IMR-90 (cell line): ENCODE data around the gene KBTBD4. TPM values are rescaled to one million over a fixed set of nuclear protein-coding genes. Genes with fewer than 3 reads are reported as not detected.

ENCODE experiments used
- ATAC-seq: fragments of 200-7000 bp; cut with Tn5 transposase; 2 replicates; pipeline ENCODE4 v1.9.1; 2020; ENCODE audit warnings: low read depth, mild to moderate bottlenecking, moderate library complexity
- BruUV-seq: library from RNA; stranded (reverse); fragments of 400-500 nt; replicated peaks from 2 replicates; lab custom pipeline; 2021; lab: Mats Ljungman, UMichigan
- CTCF ChIA-PET: fragments of 300-600 bp; formaldehyde crosslinking; extraction: SDS; loops from one replicate; lab custom pipeline; 2021; ENCODE audit warnings: antibody characterized with exemption; lab: Yijun Ruan, JAX
- POLR2A ChIA-PET: fragments of 300-600 bp; sonication (Branson Sonifier 250); formaldehyde crosslinking; loops from one replicate; lab custom pipeline; 2022; ENCODE audit warnings: antibody characterized with exemption; ENCODE audit not compliant: unreplicated experiment; lab: Charles Lee
- DNase-seq: peaks from one replicate; pipeline ENCODE4 v3.0.0; 2013
- H2AFZ ChIP-seq: replicated peaks from 2 replicates; pipeline ENCODE3; 2013; ENCODE audit warnings: low read length, mild to moderate bottlenecking; ENCODE audit not compliant: poor library complexity
- H2AK5ac ChIP-seq: 2 replicates; pipeline ENCODE4 v1.6.1; 2013; ENCODE audit warnings: low read depth, low read length, inconsistent platforms
- H2AK9ac ChIP-seq: replicated peaks from 2 replicates; pipeline ENCODE3; 2013; ENCODE audit warnings: mild to moderate bottlenecking, low read depth, low read length, moderate library complexity; ENCODE audit not compliant: poor library complexity
- H2BK120ac ChIP-seq: 2 replicates; pipeline ENCODE4 v1.6.1; 2013; ENCODE audit warnings: low read depth, low read length, inconsistent platforms
- H2BK15ac ChIP-seq: 3 replicates; pipeline ENCODE4 v1.6.1; 2013; ENCODE audit warnings: low read depth, low read length, inconsistent platforms
- H2BK20ac ChIP-seq: 2 replicates; pipeline ENCODE4 v1.6.1; 2013; ENCODE audit warnings: low read depth, mild to moderate bottlenecking, inconsistent platforms, low read length, moderate library complexity
- H2BK5ac ChIP-seq: 2 replicates; pipeline ENCODE4 v1.6.1; 2013; ENCODE audit warnings: mild to moderate bottlenecking, low read depth, low read length, inconsistent platforms; ENCODE audit not compliant: poor library complexity, severe bottlenecking
- H3K14ac ChIP-seq: replicated peaks from 2 replicates; pipeline ENCODE4 v1.6.1; 2013; ENCODE audit warnings: low read depth, low read length, inconsistent platforms
- H3K18ac ChIP-seq: 2 replicates; pipeline ENCODE4 v1.6.1; 2013; ENCODE audit warnings: low read depth, low read length, control low read depth
- H3K23ac ChIP-seq: 2 replicates; pipeline ENCODE4 v1.6.1; 2013; ENCODE audit warnings: low read depth, low read length, inconsistent platforms
- H3K27ac ChIP-seq: 2 replicates; pipeline ENCODE4 v1.5.1; 2013; ENCODE audit warnings: mild to moderate bottlenecking, control low read depth, low read length; ENCODE audit not compliant: insufficient read depth
- H3K27me3 ChIP-seq: 2 replicates; pipeline ENCODE4 v1.6.1; 2013; ENCODE audit warnings: low read length; ENCODE audit not compliant: control insufficient read depth, insufficient read depth
- H3K36me3 ChIP-seq: 2 replicates; pipeline ENCODE4 v1.6.1; 2013; ENCODE audit warnings: low read length, mixed read lengths; ENCODE audit not compliant: control insufficient read depth, insufficient read depth
- H3K4ac ChIP-seq: 2 replicates; pipeline ENCODE4 v1.6.1; 2013; ENCODE audit warnings: low read depth, low read length, inconsistent platforms
- H3K4me1 ChIP-seq: 2 replicates; pipeline ENCODE4 v1.6.1; 2013; ENCODE audit warnings: low read length, mixed read lengths; ENCODE audit not compliant: control insufficient read depth, insufficient read depth
- H3K4me2 ChIP-seq: 2 replicates; pipeline ENCODE4 v1.6.1; 2013; ENCODE audit warnings: low read depth, mild to moderate bottlenecking, control low read depth, low read length, moderate library complexity
- H3K4me3 ChIP-seq: 2 replicates; pipeline ENCODE4 v1.5.1; 2013; ENCODE audit warnings: low read depth, mild to moderate bottlenecking, control low read depth, low read length, moderate library complexity; ENCODE audit not compliant: insufficient read depth
- H3K56ac ChIP-seq: 2 replicates; pipeline ENCODE4 v1.6.1; 2013; ENCODE audit warnings: low read length, inconsistent platforms; ENCODE audit not compliant: insufficient read depth; ENCODE audit errors: extremely low read depth
- H3K79me1 ChIP-seq, 2 experiments: 2 replicates each; pipeline ENCODE4 v1.6.1; 2013; ENCODE audit warnings: low read length in 2 of 2, inconsistent platforms in 1 of 2, low read depth in 1 of 2
- H3K9ac ChIP-seq: 2 replicates; pipeline ENCODE4 v1.6.1; 2013; ENCODE audit warnings: low read depth, low read length, control low read depth
- H3K9me1 ChIP-seq: 2 replicates; pipeline ENCODE4 v1.6.1; 2013; ENCODE audit warnings: low read length, inconsistent platforms; ENCODE audit not compliant: insufficient read depth
- H3K9me3 ChIP-seq: 2 replicates; pipeline ENCODE4 v1.6.1; 2013; ENCODE audit warnings: low read length; ENCODE audit not compliant: control insufficient read depth, insufficient read depth
- H4K20me1 ChIP-seq: 2 replicates; pipeline ENCODE4 v1.6.1; 2013; ENCODE audit warnings: low read length, inconsistent platforms; ENCODE audit not compliant: insufficient read depth
- H4K5ac ChIP-seq: 2 replicates; pipeline ENCODE4 v1.6.1; 2013; ENCODE audit warnings: mild to moderate bottlenecking, low read depth, low read length, control low read depth
- H4K8ac ChIP-seq, 2 experiments: 2 replicates each; pipeline ENCODE4 v1.6.1; 2013; ENCODE audit warnings: low read depth in 2 of 2, low read length in 2 of 2, control low read depth in 1 of 2, inconsistent platforms in 1 of 2
- H4K91ac ChIP-seq: 2 replicates; pipeline ENCODE4 v1.6.1; 2013; ENCODE audit warnings: low read depth, low read length, inconsistent platforms; ENCODE audit not compliant: insufficient read depth
- MAFK ChIP-seq: IDR thresholded peaks from 2 replicates; pipeline ENCODE4 v1.6.1; 2012; ENCODE audit warnings: low read depth, low read length, improper control_type of control experiment
- MXI1 ChIP-seq: IDR thresholded peaks from 2 replicates; pipeline ENCODE4 v1.6.1; 2012; ENCODE audit warnings: low read depth, mild to moderate bottlenecking, low read length, moderate library complexity, borderline replicate concordance
- NFE2L2 ChIP-seq: fragments of 150-350 bp; IDR thresholded peaks from 2 replicates; pipeline ENCODE4 v1.6.1; 2016; ENCODE audit warnings: low read depth, mild to moderate bottlenecking, low read length
- POLR2A ChIP-seq: IDR thresholded peaks from 2 replicates; pipeline ENCODE4 v1.6.1; 2012; ENCODE audit warnings: mild to moderate bottlenecking, low read depth, low read length
- RAD21 ChIP-seq: IDR thresholded peaks from 2 replicates; pipeline ENCODE4 v1.6.1; 2012; ENCODE audit warnings: low read length, improper control_type of control experiment
- RCOR1 ChIP-seq: IDR thresholded peaks from 2 replicates; pipeline ENCODE4 v1.6.1; 2012; ENCODE audit warnings: mild to moderate bottlenecking, low read length, improper control_type of control experiment; ENCODE audit not compliant: insufficient replicate concordance
- SMC3 ChIP-seq: fragments of 150-350 bp; IDR thresholded peaks from 2 replicates; pipeline ENCODE4 v1.6.1; 2016; ENCODE audit warnings: low read depth, mild to moderate bottlenecking, antibody characterized with exemption, low read length, moderate library complexity
- WGBS, 2 experiments: methylation state at CpG; one replicate each; pipeline versions ENCODE4 v1.1.5 to v1.1.7; 2013; ENCODE audit warnings: missing lambda C conversion rate in 2 of 2; ENCODE audit not compliant: insufficient read length in 1 of 2; ENCODE audit errors: extremely low coverage in 2 of 2; 5-methylcytosine and 5-hydroxymethylcytosine counted together
- dilution Hi-C: fragments of 300-500 bp; cut with HindIII; formaldehyde crosslinking; loops from one replicate; pipeline ENCODE4 v1.14.3; 2018; ENCODE audit warnings: low sequenced_read_pairs; ENCODE audit not compliant: unreplicated experiment
- in situ Hi-C: fragments of 300-500 bp; cut with MboI; formaldehyde crosslinking; loops from 3 replicates; pipeline ENCODE4 v1.14.3; 2019; ENCODE audit warnings: low sequenced_read_pairs, inconsistent platforms, mixed read lengths
- intact Hi-C: fragments of 100-400 bp; cut with micrococcal nuclease; formaldehyde crosslinking; loops from 2 replicates; pipeline ENCODE4 v1.10.0; 2022
- polyA plus RNA-seq, 3 experiments: library from polyadenylated mRNA; depleted of rRNA; stranded (reverse); fragments of >200 nt; gene quantifications; 2 replicates each; pipeline ENCODE4 v1.2.3, GENCODE V29; 2012; ENCODE audit warnings: low replicate concordance in 1 of 3
- total RNA-seq: library from RNA; depleted of rRNA; stranded (reverse); fragments of >200 nt; gene quantifications from 2 replicates; pipeline ENCODE4 v1.2.3, GENCODE V29; 2012
- TF ChIP-seq, protein P1 (sequence below): fragments of 150-350 bp; IDR thresholded peaks from 2 replicates; pipeline ENCODE4 v1.6.1; 2016; ENCODE audit warnings: low read depth, mild to moderate bottlenecking, low read length, moderate library complexity, borderline replicate concordance

KBTBD4 gene
- total and polyA plus RNA-seq, 2 of the 4 experiments (the other 2 are of a cell fraction), result 14.9 to 41.6 TPM

DNA sequence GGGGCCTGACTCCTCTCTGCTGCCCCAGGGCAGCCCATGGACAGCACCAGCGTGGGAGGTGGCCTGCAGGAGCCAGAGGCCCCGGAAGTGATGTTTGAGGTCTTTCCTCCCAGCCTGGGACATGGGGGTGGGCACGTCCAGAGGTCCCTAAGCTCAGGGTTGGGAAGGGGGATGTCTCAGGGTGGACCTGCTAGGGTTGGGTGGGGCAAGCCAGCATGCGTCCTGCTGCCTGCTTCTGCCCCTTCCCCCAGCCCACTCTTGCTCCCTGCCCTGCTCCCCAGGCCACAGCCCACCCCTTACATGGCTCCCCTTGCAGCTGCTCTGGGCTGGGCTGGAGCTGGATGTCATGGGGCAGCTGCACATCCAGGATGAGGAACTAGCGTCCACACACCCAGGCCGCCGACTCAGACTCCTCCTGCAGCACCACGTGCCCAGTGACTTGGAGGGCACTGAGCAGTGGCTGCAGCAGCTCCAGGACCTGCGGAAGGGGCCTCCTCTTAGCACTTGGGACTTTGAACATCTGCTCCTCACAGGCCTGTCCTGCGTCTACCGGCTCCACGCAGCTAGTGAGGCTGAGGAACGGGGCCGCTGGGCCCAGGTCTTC is 9.1 kb upstream of the KBTBD4 start:
- H4K8ac ChIP-seq, result no peak overlapping the region
- H3K4me3 ChIP-seq, result no peak overlapping the region
- no peaks in the 10 kb centered on the region for H3K4me1 ChIP-seq
- H3K56ac ChIP-seq, result no peak overlapping the region
- no peak overlapping the region for H3K23ac ChIP-seq
- H4K91ac ChIP-seq, result no peak overlapping the region
- H3K9me1 ChIP-seq, result no peaks in the 10 kb centered on the region
- no peaks in the 10 kb centered on the region for H3K79me1 ChIP-seq
- no TSS peak for BruUV-seq
- H2AK5ac ChIP-seq, result no peak overlapping the region
- no peak overlapping the region for H2AK9ac ChIP-seq
- ChIA-PET POLR2A (no interaction called here), CTCF (no interaction called here)
- DNase-seq, result no peak
- no peak overlapping the region for H3K27ac ChIP-seq
- H3K36me3 ChIP-seq, result peaks cover 18% of the 10 kb centered on the region
- peaks cover 3% of the 10 kb centered on the region for H3K9me3 ChIP-seq
- no peak; the same call in 1 of the 2 replicates for ATAC-seq
- H3K4me2 ChIP-seq, result no peak overlapping the region
- no peaks in the 10 kb centered on the region for H4K20me1 ChIP-seq
- no peak overlapping the region for H2BK15ac ChIP-seq
- H2BK5ac ChIP-seq, result no peak overlapping the region
- TF ChIP-seq MAFK (no peak), POLR2A (no peak), SMC3 (no peak), NFE2L2 (no peak), RCOR1 (no peak), RAD21 (no peak), MXI1 (no peak)
- TF ChIP-seq, protein P1, sequence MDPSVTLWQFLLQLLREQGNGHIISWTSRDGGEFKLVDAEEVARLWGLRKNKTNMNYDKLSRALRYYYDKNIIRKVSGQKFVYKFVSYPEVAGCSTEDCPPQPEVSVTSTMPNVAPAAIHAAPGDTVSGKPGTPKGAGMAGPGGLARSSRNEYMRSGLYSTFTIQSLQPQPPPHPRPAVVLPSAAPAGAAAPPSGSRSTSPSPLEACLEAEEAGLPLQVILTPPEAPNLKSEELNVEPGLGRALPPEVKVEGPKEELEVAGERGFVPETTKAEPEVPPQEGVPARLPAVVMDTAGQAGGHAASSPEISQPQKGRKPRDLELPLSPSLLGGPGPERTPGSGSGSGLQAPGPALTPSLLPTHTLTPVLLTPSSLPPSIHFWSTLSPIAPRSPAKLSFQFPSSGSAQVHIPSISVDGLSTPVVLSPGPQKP, result no peak
- no peak overlapping the region for H3K4ac ChIP-seq
- in situ Hi-C loops, result no loop called here
- no peak overlapping the region for H4K5ac ChIP-seq
- no peak overlapping the region for H2BK120ac ChIP-seq
- dilution Hi-C loops, result no loop called here
- H2BK20ac ChIP-seq, result no peak overlapping the region
- H3K18ac ChIP-seq, result no peak overlapping the region
- no peak overlapping the region for H3K9ac ChIP-seq
- H2AFZ ChIP-seq, result no peak overlapping the region
- H3K14ac ChIP-seq, result no peak overlapping the region
- intact Hi-C loops, result no loop called here
- 88% methylated on average over 5 of the region's 14 CpGs; no CpG with 5 or more reads in 1 of the 2 experiments for WGBS, 2 experiments
- peaks cover 25% of the 10 kb centered on the region for H3K27me3 ChIP-seq
